ENCODE measurements around the gene PDXP. TPM values are rescaled to one million over a fixed set of nuclear protein-coding genes. Genes with fewer than 3 reads are reported as not detected.
A peak's percentile ranks its signal among the peaks of the same experiment; 100 is the strongest.
"Not testable (repeated sequence)": the region's sequence is repeated elsewhere in the genome, so short reads cannot be mapped to it uniquely, and the experiment has no call there.

The PDXP gene, protein sequence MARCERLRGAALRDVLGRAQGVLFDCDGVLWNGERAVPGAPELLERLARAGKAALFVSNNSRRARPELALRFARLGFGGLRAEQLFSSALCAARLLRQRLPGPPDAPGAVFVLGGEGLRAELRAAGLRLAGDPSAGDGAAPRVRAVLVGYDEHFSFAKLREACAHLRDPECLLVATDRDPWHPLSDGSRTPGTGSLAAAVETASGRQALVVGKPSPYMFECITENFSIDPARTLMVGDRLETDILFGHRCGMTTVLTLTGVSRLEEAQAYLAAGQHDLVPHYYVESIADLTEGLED
- 88.1 TPM for total RNA-seq (ENCODE audit: unreplicated experiment)
- long read RNA-seq, transcript PDXP-201 (2 exons, 2,010 nt) = major isoform, 23 of 23 reads
- long read RNA-seq, partial matches to known transcripts = 0 of 23 reads
- long read RNA-seq, other reads (novel, unspliced or antisense) = 0 of 23 reads

GRCh38 chr22:37658133-37659065, at the start of gene PDXP:
Gene PDXP (plus strand): TSS chr22:37658723. CDS start chr22:37658783, 60 bp downstream.
- peaks cover 14% of the 10 kb centered on the region for H3K27me3 Mint-ChIP-seq (ENCODE audit: unreplicated experiment)
- peak within 1 kb of the TSS; percentile 100 for H3K27ac Mint-ChIP-seq (ENCODE audit: unreplicated experiment)
- no peaks in the 10 kb centered on the region for H3K36me3 Mint-ChIP-seq (ENCODE audit: unreplicated experiment)
- TF ChIP-seq, protein P1, sequence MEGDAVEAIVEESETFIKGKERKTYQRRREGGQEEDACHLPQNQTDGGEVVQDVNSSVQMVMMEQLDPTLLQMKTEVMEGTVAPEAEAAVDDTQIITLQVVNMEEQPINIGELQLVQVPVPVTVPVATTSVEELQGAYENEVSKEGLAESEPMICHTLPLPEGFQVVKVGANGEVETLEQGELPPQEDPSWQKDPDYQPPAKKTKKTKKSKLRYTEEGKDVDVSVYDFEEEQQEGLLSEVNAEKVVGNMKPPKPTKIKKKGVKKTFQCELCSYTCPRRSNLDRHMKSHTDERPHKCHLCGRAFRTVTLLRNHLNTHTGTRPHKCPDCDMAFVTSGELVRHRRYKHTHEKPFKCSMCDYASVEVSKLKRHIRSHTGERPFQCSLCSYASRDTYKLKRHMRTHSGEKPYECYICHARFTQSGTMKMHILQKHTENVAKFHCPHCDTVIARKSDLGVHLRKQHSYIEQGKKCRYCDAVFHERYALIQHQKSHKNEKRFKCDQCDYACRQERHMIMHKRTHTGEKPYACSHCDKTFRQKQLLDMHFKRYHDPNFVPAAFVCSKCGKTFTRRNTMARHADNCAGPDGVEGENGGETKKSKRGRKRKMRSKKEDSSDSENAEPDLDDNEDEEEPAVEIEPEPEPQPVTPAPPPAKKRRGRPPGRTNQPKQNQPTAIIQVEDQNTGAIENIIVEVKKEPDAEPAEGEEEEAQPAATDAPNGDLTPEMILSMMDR (IDR thresholded peaks at IDR 0.05; ENCODE audit: partially characterized antibody, unreplicated experiment) = no peak
- peak within 1 kb of the TSS; percentile 94 for H3K4me3 Mint-ChIP-seq (ENCODE audit: unreplicated experiment)
- H3K4me1 Mint-ChIP-seq (ENCODE audit: low read depth, unreplicated experiment) = peaks cover 27% of the 10 kb centered on the region
- DNase-seq = peak; percentile 99
- peaks cover 12% of the 10 kb centered on the region for H3K9me3 Mint-ChIP-seq (ENCODE audit: unreplicated experiment)

DNA sequence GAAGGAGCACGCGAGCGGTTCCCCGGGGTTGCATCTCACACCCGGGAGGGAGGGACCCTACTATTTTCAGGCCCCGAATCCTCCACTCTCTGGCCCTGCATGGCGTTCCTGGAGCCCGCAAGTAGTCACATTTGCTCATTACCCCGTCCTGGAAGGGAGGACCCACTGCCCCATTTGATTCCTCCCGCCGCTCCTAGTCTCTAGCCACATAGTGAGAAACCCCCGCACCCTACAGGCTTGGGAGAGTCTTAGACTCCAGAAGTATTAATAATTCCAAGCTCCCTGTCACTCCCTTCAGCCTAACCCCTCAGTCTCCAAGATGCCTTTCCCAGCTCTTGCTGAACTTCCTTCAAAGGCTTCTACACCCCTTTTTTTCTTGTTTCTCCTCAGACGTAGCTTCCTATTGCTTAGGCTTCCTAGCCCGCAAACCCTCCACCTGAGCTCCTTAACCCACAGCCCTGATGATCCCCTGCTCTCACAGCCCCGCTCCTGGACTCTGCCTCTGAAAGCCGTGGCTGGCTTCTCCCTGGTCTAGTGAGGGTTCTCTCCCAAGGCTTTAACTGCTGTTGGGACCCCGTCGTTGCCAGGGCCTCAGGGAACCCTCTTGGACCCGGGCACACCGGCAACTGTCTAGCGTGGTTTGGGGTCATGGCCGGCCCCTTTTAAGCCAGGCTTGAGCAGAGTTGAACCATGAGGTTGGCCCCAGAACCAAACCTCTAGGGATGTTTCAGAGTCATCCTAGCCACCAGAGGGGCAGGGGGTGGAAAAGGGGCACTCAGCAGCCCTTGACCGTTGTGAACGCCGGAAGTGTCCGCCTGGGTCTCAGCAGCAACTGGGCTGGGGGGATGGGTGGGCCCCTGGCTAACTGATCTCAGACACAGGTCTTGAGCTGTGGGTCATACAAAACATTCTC, 49.0 kb upstream of the PDXP start:
- Mint-ChIP-seq H3K4me1 (ENCODE audit: low read depth, unreplicated experiment) (peaks cover 7% of the 10 kb centered on the region), H3K27me3 (ENCODE audit: unreplicated experiment) (peaks cover 11% of the 10 kb centered on the region), H3K4me3 (ENCODE audit: unreplicated experiment) (peak overlapping the region; percentile 98), H3K27ac (ENCODE audit: unreplicated experiment) (peak overlapping the region; percentile 93), H3K36me3 (ENCODE audit: unreplicated experiment) (no peaks in the 10 kb centered on the region), H3K9me3 (ENCODE audit: unreplicated experiment) (peaks cover 10% of the 10 kb centered on the region)
- TF ChIP-seq, protein P1 (IDR thresholded peaks at IDR 0.05; ENCODE audit: partially characterized antibody, unreplicated experiment) = no peak
- DNase-seq = no peak

DNA sequence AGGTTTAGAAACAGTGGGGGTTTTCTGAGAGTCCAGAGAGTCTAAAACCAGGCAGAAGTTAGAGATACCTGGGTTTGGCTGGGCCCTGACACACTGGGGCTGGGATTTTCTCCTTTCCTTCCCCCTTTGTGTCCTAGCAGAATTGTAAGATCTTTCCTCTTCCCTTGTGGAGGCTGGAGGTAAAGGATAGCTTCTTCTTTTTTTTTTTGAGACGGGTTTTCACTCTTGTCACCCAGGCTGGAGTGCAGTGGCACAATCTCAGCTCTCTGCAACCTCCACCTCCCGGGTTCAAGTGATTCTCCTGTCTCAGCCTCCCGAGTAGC, 48.4 kb upstream of the PDXP start:
- H3K36me3 Mint-ChIP-seq (ENCODE audit: unreplicated experiment); H3K9me3 Mint-ChIP-seq (ENCODE audit: unreplicated experiment); DNase-seq; H3K4me1 Mint-ChIP-seq (ENCODE audit: low read depth, unreplicated experiment): not testable (repeated sequence)
- peak overlapping the region; percentile 93 for H3K27ac Mint-ChIP-seq (ENCODE audit: unreplicated experiment)
- peak overlapping the region; percentile 98 for H3K4me3 Mint-ChIP-seq (ENCODE audit: unreplicated experiment)
- H3K27me3 Mint-ChIP-seq (ENCODE audit: unreplicated experiment) = peaks cover 11% of the 10 kb centered on the region

DNA sequence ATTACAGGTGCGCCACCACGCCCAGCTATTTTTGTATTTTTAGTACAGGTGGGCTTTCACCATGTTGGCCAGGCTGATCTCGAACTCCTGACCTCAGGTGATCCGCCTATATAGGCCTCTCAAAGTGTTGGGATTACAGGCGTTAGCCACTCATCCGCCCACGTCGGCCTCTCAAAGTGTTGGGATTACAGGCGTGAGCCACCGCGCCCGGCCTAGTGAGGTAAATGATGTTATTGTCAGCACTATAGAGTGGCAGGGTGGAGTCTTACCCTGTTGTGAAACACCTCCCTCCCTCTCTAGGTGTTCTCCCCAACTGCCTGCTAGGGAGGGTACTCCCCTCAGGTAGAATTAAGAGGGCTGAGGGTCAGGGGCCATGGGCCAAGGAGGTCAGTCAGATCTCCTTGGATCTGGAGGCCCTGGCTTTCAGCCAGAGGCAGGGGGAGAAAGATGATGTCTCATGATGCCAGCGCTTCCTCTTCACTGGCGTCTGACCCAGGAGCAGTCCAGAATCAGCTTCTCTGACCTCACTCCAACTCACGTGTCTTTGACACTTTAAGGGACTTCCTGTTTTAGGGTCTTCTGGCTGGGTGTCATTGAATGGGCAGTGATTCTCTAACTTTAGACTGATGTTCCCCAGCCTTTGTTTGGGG, 47.9 kb upstream of the PDXP start:
- peaks cover 7% of the 10 kb centered on the region for H3K4me1 Mint-ChIP-seq (ENCODE audit: low read depth, unreplicated experiment)
- no peaks in the 10 kb centered on the region for H3K36me3 Mint-ChIP-seq (ENCODE audit: unreplicated experiment)
- H3K4me3 Mint-ChIP-seq (ENCODE audit: unreplicated experiment) = peak overlapping the region; percentile 98
- TF ChIP-seq, protein P1 (IDR thresholded peaks at IDR 0.05; ENCODE audit: partially characterized antibody, unreplicated experiment) = no peak
- peaks cover 8% of the 10 kb centered on the region for H3K9me3 Mint-ChIP-seq (ENCODE audit: unreplicated experiment)
- peak overlapping the region; percentile 89 for H3K27ac Mint-ChIP-seq (ENCODE audit: unreplicated experiment)
- DNase-seq = no peak
- H3K27me3 Mint-ChIP-seq (ENCODE audit: unreplicated experiment) = peaks cover 11% of the 10 kb centered on the region
